ENCODE data around the gene SP5.
"Not testable (repeated sequence)": the region's sequence is repeated elsewhere in the genome, so short reads cannot be mapped to it uniquely, and the experiment has no call there.

Gene SP5

GRCh38 chr2:170745305-170745704 is 30.2 kb downstream of the SP5 start:
- Histone ChIP-seq H3K27me3 (ENCODE audit: low read length) (no peaks in the 10 kb centered on the region), H3K4me2 (ENCODE audit: low read depth, low read length, poor library complexity, severe bottlenecking) (no peak overlapping the region), H3K9me3 (ENCODE audit: insufficient read depth, low read length) (no peaks in the 10 kb centered on the region), H3K79me2 (ENCODE audit: insufficient read depth, low read length) (no peaks in the 10 kb centered on the region), H3K36me3 (ENCODE audit: low read length) (no peaks in the 10 kb centered on the region), H3F3A (ENCODE audit: insufficient read depth) (no peaks in the 10 kb centered on the region), H3K27ac (ENCODE audit: low read depth, low read length) (no peak overlapping the region), H3K9ac (ENCODE audit: low read length) (no peak overlapping the region), H3K9me2 (replicated peaks; ENCODE audit: insufficient read depth, low read length) (no peaks in the 10 kb centered on the region), H2AFZ (ENCODE audit: low read depth, low read length, severe bottlenecking) (no peak overlapping the region), H3K4me3 (ENCODE audit: insufficient read depth, low read length, poor library complexity, severe bottlenecking) (no peak overlapping the region), H4K20me1 (ENCODE audit: low read depth, low read length) (no peaks in the 10 kb centered on the region)
- TF ChIP-seq CTCF (IDR thresholded peaks at IDR 0.05; ENCODE audit: insufficient read depth, low read length, poor library complexity, severe bottlenecking): no peak
- TF ChIP-seq EZH2phosphoT487 (conservative IDR thresholded peaks at IDR 0.05; ENCODE audit: low read length): no peak

- Histone ChIP-seq H3K27me3 (ENCODE audit: low read length) (no peaks in the 10 kb centered on the region), H3K4me2 (ENCODE audit: low read depth, low read length, poor library complexity, severe bottlenecking) (no peak overlapping the region), H3K9me3 (ENCODE audit: insufficient read depth, low read length) (no peaks in the 10 kb centered on the region), H4K20me1 (ENCODE audit: low read depth, low read length) (no peaks in the 10 kb centered on the region), H3F3A (ENCODE audit: insufficient read depth) (no peaks in the 10 kb centered on the region), H3K27ac (ENCODE audit: low read depth, low read length) (no peak overlapping the region), H3K9me2 (replicated peaks; ENCODE audit: insufficient read depth, low read length) (no peaks in the 10 kb centered on the region), H3K79me2 (ENCODE audit: insufficient read depth, low read length) (no peaks in the 10 kb centered on the region), H3K9ac (ENCODE audit: low read length) (no peak overlapping the region), H3K36me3 (ENCODE audit: low read length) (no peaks in the 10 kb centered on the region), H3K4me3 (ENCODE audit: insufficient read depth, low read length, poor library complexity, severe bottlenecking) (no peak overlapping the region), H2AFZ (ENCODE audit: low read depth, low read length, severe bottlenecking) (no peak overlapping the region)
- TF ChIP-seq EZH2phosphoT487 (conservative IDR thresholded peaks at IDR 0.05; ENCODE audit: low read length) (no peak), CTCF (IDR thresholded peaks at IDR 0.05; ENCODE audit: insufficient read depth, low read length, poor library complexity, severe bottlenecking) (no peak)
Observed at GRCh38 chr2:170747921-170748320, 32.8 kb downstream of the SP5 start.

GRCh38 chr2:170751555-170751954 is 36.4 kb downstream of the SP5 start:
- not testable (repeated sequence) for H4K20me1 ChIP-seq (ENCODE audit: low read depth, low read length); H3K27me3 ChIP-seq (ENCODE audit: low read length); H3K9me3 ChIP-seq (ENCODE audit: insufficient read depth, low read length)

GRCh38 chr2:170761572-170761971 is 46.4 kb downstream of the SP5 start:
- H3K27me3 ChIP-seq (ENCODE audit: low read length): no peaks in the 10 kb centered on the region
- no peak overlapping the region for H2AFZ ChIP-seq (ENCODE audit: low read depth, low read length, severe bottlenecking)
- H3K36me3 ChIP-seq (ENCODE audit: low read length): no peaks in the 10 kb centered on the region
- H3K4me3 ChIP-seq (ENCODE audit: insufficient read depth, low read length, poor library complexity, severe bottlenecking): no peak overlapping the region
- no peak overlapping the region for H3K27ac ChIP-seq (ENCODE audit: low read depth, low read length)
- no peaks in the 10 kb centered on the region for H4K20me1 ChIP-seq (ENCODE audit: low read depth, low read length)
- TF ChIP-seq CTCF (IDR thresholded peaks at IDR 0.05; ENCODE audit: insufficient read depth, low read length, poor library complexity, severe bottlenecking): no peak
- H3F3A ChIP-seq (ENCODE audit: insufficient read depth): no peaks in the 10 kb centered on the region
- no peak overlapping the region for H3K4me2 ChIP-seq (ENCODE audit: low read depth, low read length, poor library complexity, severe bottlenecking)
- H3K9me2 ChIP-seq (replicated peaks; ENCODE audit: insufficient read depth, low read length): no peaks in the 10 kb centered on the region
- H3K9me3 ChIP-seq (ENCODE audit: insufficient read depth, low read length): no peaks in the 10 kb centered on the region
- H3K79me2 ChIP-seq (ENCODE audit: insufficient read depth, low read length): no peaks in the 10 kb centered on the region
- H3K9ac ChIP-seq (ENCODE audit: low read length): no peak overlapping the region

More at GRCh38 chr2:170751555-170751954, 36.4 kb downstream of the SP5 start:
- not testable (repeated sequence) for H3F3A ChIP-seq (ENCODE audit: insufficient read depth); H3K27ac ChIP-seq (ENCODE audit: low read depth, low read length); H3K79me2 ChIP-seq (ENCODE audit: insufficient read depth, low read length); H3K9me2 ChIP-seq (replicated peaks; ENCODE audit: insufficient read depth, low read length); H3K9ac ChIP-seq (ENCODE audit: low read length); H3K36me3 ChIP-seq (ENCODE audit: low read length); H3K4me2 ChIP-seq (ENCODE audit: low read depth, low read length, poor library complexity, severe bottlenecking); H2AFZ ChIP-seq (ENCODE audit: low read depth, low read length, severe bottlenecking); H3K4me3 ChIP-seq (ENCODE audit: insufficient read depth, low read length, poor library complexity, severe bottlenecking)

All from SU-DHL-6 (cell line).